Gastroesophageal sphincter (tissue), 3 donors: ENCODE data around the gene BPIFB6.

Source experiments
- CTCF ChIP-seq, 4 experiments: fragments of 200-600 bp in 2 of 4; fragments of 450-650 bp in 2 of 4; sonication (generic) in 1 of 4; IDR thresholded peaks; one replicate each; pipeline ENCODE4 v1.5.1; 2017 to 2019; ENCODE audit warnings: antibody characterized with exemption in 4 of 4, mild to moderate bottlenecking in 2 of 4, moderate library complexity in 2 of 4
- POLR2A ChIP-seq, 2 donors: fragments of 450-650 bp; IDR thresholded peaks; one replicate each; pipeline ENCODE4 v1.6.1; 2017; ENCODE audit warnings: antibody characterized with exemption in 2 of 2, mild to moderate bottlenecking in 2 of 2, moderate library complexity in 1 of 2
- POLR2AphosphoS5 ChIP-seq: sonication (generic); formaldehyde crosslinking; IDR thresholded peaks from one replicate; pipeline ENCODE4 v1.6.1; 2017; ENCODE audit warnings: antibody characterized with exemption

- no peak for TF ChIP-seq POLR2A (IDR thresholded peaks at IDR 0.05)
- TF ChIP-seq CTCF (IDR thresholded peaks at IDR 0.05): no peak
- TF ChIP-seq POLR2AphosphoS5: no peak
These were observed 41.0 kb upstream of the BPIFB6 start for GRCh38 chr20:32990426-32990825.
